ENCODE data around the gene TLR9.

- TF ChIP-seq CTCF (conservative IDR thresholded peaks at IDR 0.05 in 1 of 2, IDR thresholded peaks at IDR 0.05 in 1 of 2; ENCODE audit: extremely low read depth in 1 of 2, insufficient read depth in 1 of 2, low read depth in 1 of 2, low read length in 2 of 2) (no peak), EZH2 (IDR thresholded peaks at IDR 0.05; ENCODE audit: borderline replicate concordance, low read length) (no peak)
These were observed 24.2 kb upstream of the TLR9 start for GRCh38 chr3:52249683-52250082.

Measured in mammary epithelial cell (primary cell).